KBM-7 (cell line): ENCODE results near the gene CD84.
"Not testable (repeated sequence)": the region's sequence is repeated elsewhere in the genome, so short reads cannot be mapped to it uniquely, and the experiment has no call there.

ENCODE experiments used
- DNase-seq: peaks from one replicate; pipeline ENCODE4 v3.0.0-alpha.2; 2015
- in situ Hi-C: fragments of 300-500 bp; cut with MboI; formaldehyde crosslinking; loops from 2 replicates; pipeline ENCODE4 v1.14.3; 2020; ENCODE audit warnings: low sequenced_read_pairs, low pct_unique_long_range_greater_than_20kb, mixed read lengths

CD84 gene

DNA sequence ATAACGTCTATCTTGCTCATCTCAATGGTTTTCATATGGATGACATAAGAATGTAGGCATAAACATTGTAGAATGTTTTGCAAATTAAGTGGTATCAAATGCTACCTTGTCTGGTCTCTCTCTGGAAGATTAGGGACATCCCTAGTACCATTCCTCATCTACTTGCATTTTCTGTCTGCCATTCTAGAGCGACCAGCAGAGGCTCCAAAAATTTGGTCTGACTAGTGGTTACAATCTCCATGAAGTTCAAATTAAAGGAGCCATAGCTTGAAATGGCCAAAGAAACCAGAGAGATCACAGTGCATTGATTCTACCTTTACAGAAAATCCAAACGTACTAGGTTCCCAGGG, 1.1 kb downstream of the CD84 start:
- in situ Hi-C loops = no loop called here
- no peak for DNase-seq

DNA sequence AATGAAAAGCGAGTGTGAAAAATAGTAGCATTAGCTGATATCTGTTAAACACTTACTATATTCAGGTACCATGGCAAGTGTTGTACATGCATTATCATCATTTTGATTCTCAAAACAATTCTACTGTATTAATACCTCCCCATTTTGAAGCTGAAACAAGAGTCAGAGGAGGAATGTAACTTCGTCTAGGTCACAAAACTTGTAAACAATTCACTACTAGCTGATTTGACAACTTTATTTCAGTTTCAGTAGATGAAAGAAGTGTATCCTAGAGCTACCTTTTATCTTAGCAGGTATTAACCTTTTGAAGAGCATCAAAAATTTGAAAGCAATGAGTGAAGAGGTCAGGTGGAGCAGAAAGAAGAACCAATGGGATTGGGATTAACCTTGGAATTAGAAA, 1.6 kb downstream of the CD84 start:
- DNase-seq = no peak
- in situ Hi-C loops = no loop called here

GRCh38 chr1:160576884-160577283, 2.4 kb downstream of the CD84 start:
- in situ Hi-C loops = no loop called here

GRCh38 chr1:160576390-160576789, 2.9 kb downstream of the CD84 start:
- no peak for DNase-seq
- in situ Hi-C loops = no loop called here

More at GRCh38 chr1:160576884-160577283, 2.4 kb downstream of the CD84 start:
- DNase-seq = no peak

DNA sequence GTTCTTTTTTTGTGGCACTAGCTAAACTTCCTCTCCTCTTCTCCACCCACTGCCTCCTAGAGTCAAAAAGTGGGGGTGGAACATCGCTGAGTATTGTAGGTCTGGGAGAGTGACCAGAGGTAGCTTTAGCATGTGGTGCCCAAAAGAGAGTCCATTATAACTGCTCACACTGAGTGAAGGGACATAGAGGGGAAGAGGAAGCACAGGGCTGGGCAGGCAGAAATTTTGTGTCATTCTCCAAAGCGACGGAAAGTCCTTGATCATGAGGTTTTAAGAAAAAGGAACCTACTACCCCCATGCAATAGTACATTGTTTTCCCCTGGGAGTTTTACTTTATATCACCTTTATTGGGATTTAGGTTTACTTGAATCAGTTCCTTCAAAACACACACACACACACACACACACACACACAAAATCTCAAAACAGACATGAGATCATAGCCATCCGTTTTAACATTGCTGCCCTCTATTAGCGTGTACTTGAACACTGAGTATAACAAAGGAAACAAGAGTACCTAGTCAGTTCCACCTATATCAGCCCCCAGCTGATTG, 4.1 kb downstream of the CD84 start:
- peak; percentile 77 for DNase-seq
- in situ Hi-C loops = no loop called here

- in situ Hi-C loops = no loop called here
- no peak for DNase-seq
These were observed 8.5 kb downstream of the CD84 start for GRCh38 chr1:160570840-160571239.

- DNase-seq = no peak
- in situ Hi-C loops = no loop called here
These were observed 9.5 kb downstream of the CD84 start for GRCh38 chr1:160569806-160570205.

DNA sequence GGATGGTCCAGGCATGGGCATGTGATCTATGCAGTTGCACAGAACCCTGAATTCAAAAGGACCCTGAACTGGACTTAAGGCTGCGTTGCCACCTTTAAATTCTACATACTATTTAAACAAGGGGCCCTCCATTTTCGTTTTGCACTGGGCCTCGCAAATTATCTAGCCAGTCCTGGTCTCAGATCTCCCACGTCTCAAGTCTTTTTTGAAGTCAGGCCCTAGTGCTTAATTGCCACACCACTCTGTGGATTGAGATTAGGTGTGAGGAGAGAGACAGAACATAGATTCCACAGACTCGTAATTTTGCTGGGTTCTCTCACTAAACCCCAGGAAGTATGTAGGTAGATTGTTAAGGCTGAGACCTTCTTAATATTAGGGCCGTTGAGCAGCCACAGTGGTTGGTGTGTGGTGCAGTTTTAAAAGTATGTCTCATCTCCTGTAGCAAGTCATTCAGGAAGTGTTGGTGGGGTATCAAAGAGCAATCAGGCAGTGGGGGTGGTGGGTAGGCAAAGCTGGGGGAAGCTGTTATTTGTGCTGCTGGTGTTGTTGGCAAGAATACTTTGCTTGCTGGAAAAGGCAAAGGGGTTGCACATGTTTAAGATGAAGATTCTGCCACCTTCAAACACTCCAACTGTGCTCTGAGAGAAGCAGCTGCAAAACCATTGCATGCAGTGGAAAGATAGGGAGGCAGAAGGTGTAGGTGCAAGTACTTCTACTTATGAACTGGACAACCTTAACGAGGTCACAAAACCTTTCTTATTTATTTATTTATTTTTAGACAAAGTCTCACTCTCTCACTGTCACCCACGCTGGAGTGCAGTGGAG, 11.2 kb downstream of the CD84 start:
- DNase-seq = peak; percentile 79
- in situ Hi-C loops = no loop called here

GRCh38 chr1:160567341-160567740, 12.0 kb downstream of the CD84 start:
- DNase-seq = no peak
- in situ Hi-C loops = no loop called here

DNA sequence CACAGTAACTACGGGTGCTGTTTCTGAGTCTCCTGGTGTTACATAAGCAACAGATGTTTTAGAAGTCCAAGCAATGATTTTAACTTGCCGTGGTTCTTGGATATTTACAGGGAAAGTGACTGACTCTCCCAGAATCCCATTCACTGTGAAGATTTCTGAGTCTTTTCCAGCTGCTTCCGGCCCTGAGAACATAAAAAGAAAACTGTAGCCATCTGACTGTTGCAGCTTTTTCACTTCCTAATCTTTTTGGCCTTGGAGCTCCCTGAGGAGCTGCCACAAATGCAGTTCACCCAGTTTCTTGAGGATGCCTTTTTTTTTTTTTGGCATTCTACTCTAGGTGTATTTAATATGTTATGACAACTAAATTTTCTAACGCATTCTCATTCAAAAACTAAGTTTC, 13.7 kb downstream of the CD84 start:
- in situ Hi-C loops = no loop called here
- DNase-seq = no peak

GRCh38 chr1:160563230-160563629, 16.1 kb downstream of the CD84 start:
- in situ Hi-C loops = not testable (repeated sequence)

GRCh38 chr1:160562745-160563144, 16.6 kb downstream of the CD84 start:
- in situ Hi-C loops, DNase-seq: not testable (repeated sequence)

More at GRCh38 chr1:160563230-160563629, 16.1 kb downstream of the CD84 start:
- DNase-seq = not testable (repeated sequence)

DNA sequence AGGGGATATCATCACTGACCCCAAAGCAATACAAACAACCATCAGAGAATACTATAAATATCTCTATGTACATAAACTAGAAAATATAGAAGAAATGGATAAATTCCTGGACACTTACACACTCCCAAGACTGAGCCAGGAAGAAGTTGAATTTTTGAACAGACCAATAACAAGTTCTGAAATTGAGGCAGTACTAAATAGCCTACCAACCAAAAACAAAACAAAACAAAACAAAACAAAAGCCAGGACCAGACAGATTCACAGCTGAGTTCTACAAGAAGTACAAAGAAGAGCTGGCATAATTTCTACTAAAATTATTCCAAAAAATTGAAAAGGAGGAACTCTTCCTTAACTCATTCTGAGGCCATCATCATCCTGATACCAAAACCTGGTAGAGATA, 18.5 kb downstream of the CD84 start:
- in situ Hi-C loops = no loop called here
- DNase-seq = no peak

DNA sequence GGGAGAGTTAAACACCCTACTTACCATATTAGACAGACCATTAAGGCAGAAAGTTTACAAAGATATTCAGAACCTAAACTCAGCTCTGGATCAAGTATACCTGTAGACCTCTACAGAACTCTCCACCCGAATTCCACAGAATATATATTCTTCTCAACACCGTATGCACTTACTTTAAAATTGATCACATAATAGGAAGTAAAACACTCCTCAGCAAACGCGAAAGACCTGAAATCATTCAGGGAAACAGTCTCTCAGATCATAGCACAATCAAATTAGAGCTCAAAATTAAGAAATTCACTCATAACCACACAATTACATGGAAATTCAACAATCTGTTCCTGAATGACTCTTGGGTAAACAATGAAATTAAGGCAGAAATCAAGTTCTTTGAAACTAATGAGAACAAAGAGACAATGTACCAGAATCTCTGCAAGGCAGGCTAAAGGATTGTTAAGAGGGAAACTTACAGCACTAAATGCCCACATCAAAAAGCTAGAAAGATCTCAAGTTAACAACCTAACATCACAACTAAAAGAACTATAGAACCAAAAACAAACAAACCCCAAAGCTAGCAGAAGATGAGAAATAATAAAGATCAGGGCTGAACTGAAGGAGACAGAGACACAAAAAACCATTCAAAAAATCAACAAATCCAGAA, 19.1 kb downstream of the CD84 start:
- in situ Hi-C loops = no loop called here
- DNase-seq = no peak

DNA sequence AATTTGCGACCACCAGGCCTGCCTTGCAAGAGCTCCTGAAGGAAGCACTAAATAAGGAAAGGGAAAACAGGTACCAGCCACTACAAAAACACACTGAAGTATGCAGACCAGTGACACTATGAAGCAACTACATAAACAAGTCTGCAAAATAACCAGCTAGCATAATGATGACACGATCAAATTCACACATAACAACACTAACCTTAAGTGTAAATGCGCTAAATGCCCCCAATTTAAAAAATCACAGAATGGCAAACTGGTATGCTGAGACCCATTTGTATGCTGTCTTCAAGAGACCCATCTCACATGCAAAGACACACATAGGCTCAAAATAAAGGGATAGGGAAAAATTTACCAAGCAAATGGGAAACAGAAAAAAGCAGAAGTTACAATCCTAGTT, 19.9 kb downstream of the CD84 start:
- in situ Hi-C loops, DNase-seq: not testable (repeated sequence)

DNA sequence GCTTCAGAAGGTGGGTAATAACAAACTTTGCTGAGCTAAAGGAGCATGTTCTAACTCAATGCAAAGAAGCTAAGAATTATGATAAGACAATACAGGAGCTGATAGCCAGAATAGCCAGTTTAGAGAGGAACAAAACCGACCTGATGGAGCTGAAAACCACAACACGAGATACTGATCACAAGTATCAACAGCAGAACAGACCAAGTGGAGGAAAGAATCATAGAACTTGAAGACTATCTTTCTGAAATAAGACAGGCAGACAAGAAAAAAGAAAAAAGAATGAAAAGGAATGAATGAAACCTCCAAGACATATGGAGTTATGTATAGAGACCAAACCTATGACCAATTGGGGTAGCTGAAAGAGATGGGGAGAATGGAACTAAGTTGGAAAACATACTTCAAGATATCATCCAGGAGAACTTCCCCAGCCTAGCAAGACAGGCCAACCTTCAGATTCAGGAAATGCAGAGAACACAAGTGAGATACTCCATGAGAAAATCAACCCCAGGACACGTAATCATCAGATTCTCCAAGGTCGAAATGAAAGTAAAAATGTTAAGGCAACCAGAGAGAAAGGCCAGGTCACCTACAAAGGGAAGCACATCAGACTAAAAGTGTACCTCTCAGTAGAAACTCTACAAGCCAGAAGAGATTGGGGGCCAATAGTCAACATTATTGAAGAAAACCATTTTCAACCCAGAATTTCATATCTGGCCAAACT, 20.5 kb downstream of the CD84 start:
- DNase-seq = no peak
- in situ Hi-C loops = no loop called here

GRCh38 chr1:160553778-160554177, 25.5 kb downstream of the CD84 start:
- in situ Hi-C loops = no loop called here
- no peak for DNase-seq

GRCh38 chr1:160552425-160552824, 26.9 kb downstream of the CD84 start:
- in situ Hi-C loops = no loop called here
- DNase-seq = no peak

GRCh38 chr1:160550572-160551034, 28.7 kb downstream of the CD84 start:
- in situ Hi-C loops = no loop called here
- no peak for DNase-seq

DNA sequence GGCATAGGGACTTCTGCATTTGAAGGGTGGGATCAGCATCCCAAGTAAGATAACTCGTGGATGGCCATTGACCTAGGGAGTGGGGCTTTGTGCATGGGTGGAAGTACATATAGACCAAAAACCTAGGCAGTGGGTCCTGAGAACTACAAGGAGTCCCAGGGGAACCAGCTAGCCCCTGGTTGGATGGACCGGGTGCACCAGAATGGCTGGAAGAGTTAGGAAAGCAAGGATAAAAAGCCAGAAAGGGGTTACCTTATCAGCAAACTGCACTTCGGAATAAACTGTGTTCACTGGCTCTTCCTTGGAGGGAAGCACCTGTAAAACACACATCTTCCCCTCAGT, 29.7 kb downstream of the CD84 start:
- no peak for DNase-seq
- in situ Hi-C loops = no loop called here
